Measurements from ENCODE around the gene UBE2E1.

UBE2E1 gene

GRCh38 chr3:23793528-23794134 is 12.1 kb upstream of the UBE2E1 start:
- H3K36me3 ChIP-seq (ENCODE audit: control insufficient read depth in 5 of 5, insufficient read depth in 5 of 5, low read length in 5 of 5): no peaks in the 10 kb centered on the region

GRCh38 chr3:23795096-23795495 is 10.7 kb upstream of the UBE2E1 start:
- H3K4me1 ChIP-seq (ENCODE audit: control insufficient read depth in 5 of 5, insufficient read depth in 5 of 5, low read length in 5 of 5): no peaks in the 10 kb centered on the region
- H3K4me3 ChIP-seq (ENCODE audit: low read depth in 1 of 5, low read length in 5 of 5): no peak overlapping the region
- no peak overlapping the region for H3K9ac ChIP-seq (ENCODE audit: low read length in 5 of 5)
- H3K27ac ChIP-seq (ENCODE audit: low read depth, low read length): no peak overlapping the region
- no peaks in the 10 kb centered on the region for H3K9me3 ChIP-seq (ENCODE audit: control insufficient read depth in 5 of 5, low read length in 5 of 5)
- H3K36me3 ChIP-seq (ENCODE audit: control insufficient read depth in 5 of 5, insufficient read depth in 5 of 5, low read length in 5 of 5): no peaks in the 10 kb centered on the region
- no peaks in the 10 kb centered on the region for H3K27me3 ChIP-seq (ENCODE audit: control insufficient read depth in 5 of 5, insufficient read depth in 4 of 5, low read length in 5 of 5)

More at GRCh38 chr3:23793528-23794134, 12.1 kb upstream of the UBE2E1 start:
- Histone ChIP-seq H3K9me3 (ENCODE audit: control insufficient read depth in 5 of 5, low read length in 5 of 5) (no peaks in the 10 kb centered on the region), H3K27ac (ENCODE audit: low read depth, low read length) (no peak overlapping the region), H3K27me3 (ENCODE audit: control insufficient read depth in 5 of 5, insufficient read depth in 4 of 5, low read length in 5 of 5) (no peaks in the 10 kb centered on the region), H3K4me1 (ENCODE audit: control insufficient read depth in 5 of 5, insufficient read depth in 5 of 5, low read length in 5 of 5) (no peaks in the 10 kb centered on the region), H3K4me3 (ENCODE audit: low read depth in 1 of 5, low read length in 5 of 5) (no peak overlapping the region), H3K9ac (ENCODE audit: low read length in 5 of 5) (no peak overlapping the region)

- Histone ChIP-seq H3K4me1 (ENCODE audit: control insufficient read depth in 5 of 5, insufficient read depth in 5 of 5, low read length in 5 of 5) (no peaks in the 10 kb centered on the region), H3K36me3 (ENCODE audit: control insufficient read depth in 5 of 5, insufficient read depth in 5 of 5, low read length in 5 of 5) (no peaks in the 10 kb centered on the region), H3K27ac (ENCODE audit: low read depth, low read length) (no peak overlapping the region), H3K4me3 (ENCODE audit: low read depth in 1 of 5, low read length in 5 of 5) (no peak overlapping the region), H3K27me3 (ENCODE audit: control insufficient read depth in 5 of 5, insufficient read depth in 4 of 5, low read length in 5 of 5) (no peaks in the 10 kb centered on the region), H3K9ac (ENCODE audit: low read length in 5 of 5) (no peak overlapping the region), H3K9me3 (ENCODE audit: control insufficient read depth in 5 of 5, low read length in 5 of 5) (no peaks in the 10 kb centered on the region)
Measured at GRCh38 chr3:23796518-23796917, 9.2 kb upstream of the UBE2E1 start.

- no peaks in the 10 kb centered on the region for H3K27me3 ChIP-seq (ENCODE audit: control insufficient read depth in 5 of 5, insufficient read depth in 4 of 5, low read length in 5 of 5)
- H3K9ac ChIP-seq (ENCODE audit: low read length in 5 of 5): no peak overlapping the region
- no peaks in the 10 kb centered on the region for H3K4me1 ChIP-seq (ENCODE audit: control insufficient read depth in 5 of 5, insufficient read depth in 5 of 5, low read length in 5 of 5)
- no peaks in the 10 kb centered on the region for H3K9me3 ChIP-seq (ENCODE audit: control insufficient read depth in 5 of 5, low read length in 5 of 5)
- H3K4me3 ChIP-seq (ENCODE audit: low read depth in 1 of 5, low read length in 5 of 5): no peak overlapping the region
- H3K27ac ChIP-seq (ENCODE audit: low read depth, low read length): no peak overlapping the region
- no peaks in the 10 kb centered on the region for H3K36me3 ChIP-seq (ENCODE audit: control insufficient read depth in 5 of 5, insufficient read depth in 5 of 5, low read length in 5 of 5)
Measured at GRCh38 chr3:23797491-23797890, 8.3 kb upstream of the UBE2E1 start.

- Histone ChIP-seq H3K9me3 (ENCODE audit: control insufficient read depth in 5 of 5, low read length in 5 of 5) (no peaks in the 10 kb centered on the region), H3K9ac (ENCODE audit: low read length in 5 of 5) (no peak overlapping the region), H3K27me3 (ENCODE audit: control insufficient read depth in 5 of 5, insufficient read depth in 4 of 5, low read length in 5 of 5) (no peaks in the 10 kb centered on the region), H3K4me1 (ENCODE audit: control insufficient read depth in 5 of 5, insufficient read depth in 5 of 5, low read length in 5 of 5) (no peaks in the 10 kb centered on the region), H3K36me3 (ENCODE audit: control insufficient read depth in 5 of 5, insufficient read depth in 5 of 5, low read length in 5 of 5) (no peaks in the 10 kb centered on the region), H3K4me3 (ENCODE audit: low read depth in 1 of 5, low read length in 5 of 5) (no peak overlapping the region), H3K27ac (ENCODE audit: low read depth, low read length) (no peak overlapping the region)
Measured at GRCh38 chr3:23798456-23798855, 7.3 kb upstream of the UBE2E1 start.

GRCh38 chr3:23798876-23799275 is 6.9 kb upstream of the UBE2E1 start:
- H3K36me3 ChIP-seq (ENCODE audit: control insufficient read depth in 5 of 5, insufficient read depth in 5 of 5, low read length in 5 of 5): no peaks in the 10 kb centered on the region
- no peaks in the 10 kb centered on the region for H3K27me3 ChIP-seq (ENCODE audit: control insufficient read depth in 5 of 5, insufficient read depth in 4 of 5, low read length in 5 of 5)
- no peak overlapping the region for H3K27ac ChIP-seq (ENCODE audit: low read depth, low read length)
- H3K9ac ChIP-seq (ENCODE audit: low read length in 5 of 5): no peak overlapping the region
- no peaks in the 10 kb centered on the region for H3K9me3 ChIP-seq (ENCODE audit: control insufficient read depth in 5 of 5, low read length in 5 of 5)
- H3K4me1 ChIP-seq (ENCODE audit: control insufficient read depth in 5 of 5, insufficient read depth in 5 of 5, low read length in 5 of 5): no peaks in the 10 kb centered on the region
- no peak overlapping the region for H3K4me3 ChIP-seq (ENCODE audit: low read depth in 1 of 5, low read length in 5 of 5)

GRCh38 chr3:23800731-23801130 is 5.0 kb upstream of the UBE2E1 start:
- H3K4me1 ChIP-seq (ENCODE audit: control insufficient read depth in 5 of 5, insufficient read depth in 5 of 5, low read length in 5 of 5): peaks cover 0 to 4% (median 2%) of the 10 kb centered on the region in 5 donors
- no peaks in the 10 kb centered on the region for H3K36me3 ChIP-seq (ENCODE audit: control insufficient read depth in 5 of 5, insufficient read depth in 5 of 5, low read length in 5 of 5)
- no peaks in the 10 kb centered on the region for H3K27me3 ChIP-seq (ENCODE audit: control insufficient read depth in 5 of 5, insufficient read depth in 4 of 5, low read length in 5 of 5)
- no peaks in the 10 kb centered on the region for H3K9me3 ChIP-seq (ENCODE audit: control insufficient read depth in 5 of 5, low read length in 5 of 5)
- no peak overlapping the region for H3K4me3 ChIP-seq (ENCODE audit: low read depth in 1 of 5, low read length in 5 of 5)
- no peak overlapping the region for H3K9ac ChIP-seq (ENCODE audit: low read length in 5 of 5)
- no peak overlapping the region for H3K27ac ChIP-seq (ENCODE audit: low read depth, low read length)

- H3K27ac ChIP-seq (ENCODE audit: low read depth, low read length): no peak overlapping the region
- no peak overlapping the region for H3K9ac ChIP-seq (ENCODE audit: low read length in 5 of 5)
- peaks cover 0 to 27% (median 23%) of the 10 kb centered on the region in 5 donors for H3K4me1 ChIP-seq (ENCODE audit: control insufficient read depth in 5 of 5, insufficient read depth in 5 of 5, low read length in 5 of 5)
- H3K36me3 ChIP-seq (ENCODE audit: control insufficient read depth in 5 of 5, insufficient read depth in 5 of 5, low read length in 5 of 5): no peaks in the 10 kb centered on the region
- no peaks in the 10 kb centered on the region for H3K9me3 ChIP-seq (ENCODE audit: control insufficient read depth in 5 of 5, low read length in 5 of 5)
- no peak overlapping the region for H3K4me3 ChIP-seq (ENCODE audit: low read depth in 1 of 5, low read length in 5 of 5)
- no peaks in the 10 kb centered on the region for H3K27me3 ChIP-seq (ENCODE audit: control insufficient read depth in 5 of 5, insufficient read depth in 4 of 5, low read length in 5 of 5)
Measured at GRCh38 chr3:23804441-23805209, 1.1 kb upstream of the UBE2E1 start.

GRCh38 chr3:23805210-23805632 is 534 bp upstream of the UBE2E1 start:
- Histone ChIP-seq H3K4me3 (ENCODE audit: low read depth in 1 of 5, low read length in 5 of 5) (peak overlapping the region; percentile 62 to 80 (median 75)), H3K4me1 (ENCODE audit: control insufficient read depth in 5 of 5, insufficient read depth in 5 of 5, low read length in 5 of 5) (peaks cover 0 to 32% (median 28%) of the 10 kb centered on the region in 5 donors), H3K36me3 (ENCODE audit: control insufficient read depth in 5 of 5, insufficient read depth in 5 of 5, low read length in 5 of 5) (no peaks in the 10 kb centered on the region), H3K9ac (ENCODE audit: low read length in 5 of 5) (peak overlapping the region in 1 of 5 donors; percentile 71), H3K27ac (ENCODE audit: low read depth, low read length) (no peak overlapping the region), H3K27me3 (ENCODE audit: control insufficient read depth in 5 of 5, insufficient read depth in 4 of 5, low read length in 5 of 5) (no peaks in the 10 kb centered on the region), H3K9me3 (ENCODE audit: control insufficient read depth in 5 of 5, low read length in 5 of 5) (no peaks in the 10 kb centered on the region)
